ENCODE measurements around the gene MYO1C. TPM values are rescaled to one million over a fixed set of nuclear protein-coding genes. Genes with fewer than 3 reads are reported as not detected.
"Not testable (repeated sequence)": the region's sequence is repeated elsewhere in the genome, so short reads cannot be mapped to it uniquely, and the experiment has no call there.

MYO1C gene
- total RNA-seq, 1 donor from 2014 or later: 171 TPM

DNA sequence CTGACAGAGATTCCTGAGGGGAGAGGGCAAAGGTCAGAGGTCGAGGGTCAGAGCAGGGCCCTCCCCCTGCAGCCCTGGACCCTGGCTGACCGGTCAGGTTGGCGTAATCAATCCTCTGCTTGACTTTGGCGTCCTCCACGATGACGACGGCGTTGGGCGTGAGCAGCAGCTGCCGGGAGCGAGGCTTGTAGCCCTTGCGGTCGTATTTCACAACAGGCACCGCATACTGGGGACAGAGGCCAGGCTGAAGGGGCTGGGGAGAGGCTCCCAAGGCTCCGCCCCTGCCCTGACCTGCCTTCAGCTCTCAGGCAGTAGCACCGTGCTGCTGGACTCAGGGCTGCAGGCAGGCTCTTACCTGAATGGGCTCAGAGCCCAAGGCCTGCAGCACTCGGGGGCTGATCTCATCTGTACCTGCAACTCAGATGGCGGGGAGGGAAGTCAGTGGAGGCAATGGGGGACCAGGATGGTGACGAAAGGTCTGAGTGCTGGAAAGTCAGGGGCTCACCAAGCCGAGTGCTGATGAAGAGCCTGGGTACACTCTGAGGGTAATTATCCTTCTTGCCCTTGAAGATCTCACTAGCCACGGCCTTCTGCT is 24.5 kb downstream of the MYO1C start:
- no peak for DNase-seq (ENCODE audit: low read depth in 2 of 2)

DNA sequence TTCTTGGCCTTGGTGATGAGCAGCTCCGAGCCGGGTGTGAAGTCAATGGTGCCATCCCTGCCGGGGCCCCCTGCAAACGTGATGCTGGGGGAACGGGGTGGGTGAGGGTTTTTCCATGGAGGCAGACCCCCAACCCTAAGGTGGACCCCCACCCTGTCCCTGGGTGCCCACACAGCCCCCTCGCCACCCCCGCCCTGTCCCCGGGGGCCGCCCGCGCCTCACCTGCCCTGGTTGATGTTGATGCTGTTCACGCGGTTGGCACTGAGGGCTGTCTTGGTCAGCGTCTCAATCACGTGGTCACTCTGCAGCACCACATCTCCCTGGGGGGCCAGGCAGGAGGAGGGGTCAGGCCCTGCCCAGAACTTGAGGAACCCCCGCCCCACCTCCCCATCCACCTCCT is 25.2 kb downstream of the MYO1C start:
- no peak for DNase-seq (ENCODE audit: low read depth in 2 of 2)

DNA sequence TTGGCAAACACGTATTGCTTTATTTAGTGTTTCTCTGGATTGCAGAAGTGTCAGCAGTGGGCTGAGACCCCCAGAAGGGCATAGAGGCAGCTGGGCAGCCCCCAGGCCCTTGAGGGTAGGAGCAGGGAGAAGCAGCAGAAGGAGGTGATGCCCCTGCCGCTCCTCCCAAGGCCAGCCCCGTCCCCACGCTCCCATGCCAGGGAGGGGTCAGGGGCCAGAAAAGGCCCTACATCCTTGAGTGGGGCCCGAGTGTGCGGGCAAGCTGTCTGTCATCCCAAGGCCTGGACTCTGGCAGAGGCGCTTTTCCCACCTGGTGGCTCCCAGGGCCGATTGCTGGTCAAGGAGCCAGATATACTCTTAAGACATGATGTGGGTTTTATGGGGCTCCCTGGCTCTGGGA is 28.3 kb downstream of the MYO1C start:
- no peak for DNase-seq (ENCODE audit: low read depth in 2 of 2)

DNA sequence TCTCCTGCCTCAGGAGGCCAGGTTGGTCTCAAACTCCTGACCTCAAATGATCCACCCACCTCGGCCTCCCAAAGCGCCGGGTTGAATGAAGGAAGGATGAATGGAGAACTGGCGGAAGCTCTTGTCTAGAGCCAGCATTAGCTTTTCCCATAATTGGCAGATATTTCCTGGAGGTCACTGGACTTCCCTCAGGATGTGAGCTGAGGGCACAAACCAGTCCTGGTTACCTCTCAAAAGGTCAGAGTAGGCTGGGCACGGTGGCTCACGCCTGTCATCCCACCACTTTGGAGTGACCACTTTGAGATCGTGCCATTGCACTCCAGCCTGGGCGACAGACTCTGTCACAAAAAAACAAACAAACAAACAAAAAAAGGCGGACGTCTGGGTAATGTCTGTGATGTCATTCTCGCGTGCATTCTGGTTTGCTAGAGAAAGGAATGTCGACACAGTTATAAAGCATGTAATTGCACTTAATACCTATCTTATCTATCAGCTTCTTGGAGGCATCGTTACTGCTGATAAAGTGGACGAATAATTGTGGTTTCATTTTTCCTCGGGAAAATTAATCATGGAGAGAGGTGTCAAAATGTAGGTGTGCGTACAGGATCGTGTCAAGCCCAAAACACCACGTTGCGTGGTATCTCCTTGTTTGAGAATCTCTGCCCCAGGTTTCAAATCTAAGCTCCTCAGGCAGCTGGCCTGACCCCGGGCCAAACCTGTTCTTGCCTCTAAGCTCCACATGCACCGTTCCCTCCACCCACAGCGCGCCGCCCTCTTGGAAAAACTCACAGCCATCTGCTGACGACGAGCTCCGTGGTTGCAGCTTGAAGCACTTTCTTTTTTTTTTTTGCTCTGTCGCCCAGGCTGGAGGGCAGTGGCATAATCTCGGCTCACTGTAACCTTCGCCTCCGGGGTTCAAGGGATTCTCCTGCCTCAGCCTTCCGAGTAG is 30.0 kb downstream of the MYO1C start:
- DNase-seq (ENCODE audit: low read depth in 2 of 2): peak in 1 of 2 donors; percentile 65

DNA sequence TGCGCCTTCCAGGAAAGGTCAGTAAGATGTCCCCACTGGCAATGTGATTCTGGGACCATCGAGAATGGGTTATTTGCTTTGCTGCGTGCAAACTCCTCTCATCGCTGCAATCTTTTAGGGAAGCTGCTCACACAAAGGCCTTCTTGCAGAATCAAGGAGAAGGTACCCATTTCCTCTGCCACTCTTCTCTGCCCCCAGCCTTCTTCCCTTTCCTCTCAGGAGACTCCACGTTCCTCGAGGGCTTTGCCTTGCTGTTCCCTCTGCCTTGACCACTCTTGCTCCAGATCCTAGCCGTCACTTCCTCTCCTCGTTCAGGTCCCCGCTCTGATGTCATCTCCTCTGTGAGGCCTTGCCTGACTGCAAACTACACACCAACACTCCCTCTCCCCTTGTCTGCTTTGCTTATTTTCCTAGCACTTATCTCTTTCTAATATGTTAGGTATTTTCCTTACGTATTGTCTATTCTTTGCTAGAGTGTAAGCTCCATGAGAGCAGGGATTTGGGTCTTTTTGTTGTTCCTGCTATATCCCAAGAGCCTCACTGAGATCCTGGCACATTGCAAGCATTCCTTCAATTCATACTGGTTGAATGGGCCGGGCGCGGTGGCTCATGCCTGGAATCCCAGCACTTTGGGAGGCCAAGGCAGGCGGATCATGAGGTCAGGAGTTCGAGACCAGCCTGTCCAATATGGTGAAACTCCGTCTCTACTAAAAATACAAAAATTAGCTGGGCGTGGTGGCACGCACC is 31.1 kb downstream of the MYO1C start:
- DNase-seq (ENCODE audit: low read depth in 2 of 2): no peak

DNA sequence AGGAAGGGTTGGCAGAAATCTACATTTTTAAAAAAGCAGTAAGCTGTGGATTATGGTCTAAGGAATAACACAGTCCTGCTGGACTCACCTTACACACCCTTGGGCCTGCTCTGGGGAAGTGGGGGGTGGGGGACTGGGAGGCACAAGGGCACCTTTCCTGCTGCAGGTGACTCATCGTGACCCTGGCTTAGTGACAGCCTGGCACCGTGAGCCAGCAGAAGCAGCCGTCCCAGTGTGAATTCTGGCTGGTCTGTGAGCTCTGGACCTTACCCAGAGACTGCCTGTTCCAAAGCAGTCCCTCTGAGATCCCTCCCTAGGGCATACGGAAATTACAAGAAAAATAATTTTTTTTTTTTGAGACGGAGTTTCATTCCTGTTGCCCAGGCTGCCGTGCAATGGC is 32.3 kb downstream of the MYO1C start:
- DNase-seq (ENCODE audit: low read depth in 2 of 2): peak in 1 of 2 donors; percentile 59

DNA sequence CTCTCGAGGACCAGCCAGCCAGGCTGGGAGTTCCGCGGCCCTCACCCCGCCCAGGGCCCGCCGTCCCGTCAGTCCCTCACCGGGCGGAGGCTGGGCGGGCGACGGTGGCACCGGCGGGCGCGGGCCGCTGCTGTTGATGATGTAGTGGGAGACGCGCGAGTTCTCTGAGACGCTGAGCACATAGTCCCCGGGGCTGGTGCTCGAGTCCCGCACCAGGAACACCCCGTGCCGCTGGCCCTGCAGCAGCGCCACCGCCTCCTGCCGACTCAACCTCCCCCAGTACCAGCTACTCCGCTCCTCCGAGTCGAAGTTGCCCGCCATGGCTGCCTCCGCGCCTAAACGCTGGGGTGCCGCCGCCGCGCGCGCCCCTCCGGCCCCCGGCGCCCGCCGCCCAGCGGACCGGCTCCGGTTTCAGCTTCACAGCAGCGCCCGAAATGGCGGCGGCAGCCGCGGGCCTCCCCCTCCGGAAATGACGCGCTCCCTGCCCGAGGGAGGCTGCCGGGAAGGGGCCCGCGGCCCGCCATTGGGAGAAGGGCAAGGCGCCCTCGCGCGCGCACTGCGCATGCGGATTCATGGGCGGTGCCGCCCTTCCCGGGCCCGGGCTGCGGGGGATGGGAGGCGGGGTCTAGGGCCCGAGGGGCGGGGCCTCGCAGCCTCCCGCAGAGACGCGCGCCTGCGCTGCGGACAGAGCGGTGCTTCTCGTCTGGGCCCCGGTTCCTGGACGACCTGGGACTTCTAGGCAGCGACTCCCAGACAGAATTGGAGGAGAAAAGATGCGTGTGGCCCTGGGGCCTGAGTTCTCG is 36.5 kb downstream of the MYO1C start, which contains the start of gene CRK:
CRK (minus strand) TSS at position 436 of the 803 bp plus-strand sequence; CDS start at position 321, 115 bp downstream.
- DNase-seq (ENCODE audit: low read depth in 2 of 2): peak; percentile 88 to 96

DNA sequence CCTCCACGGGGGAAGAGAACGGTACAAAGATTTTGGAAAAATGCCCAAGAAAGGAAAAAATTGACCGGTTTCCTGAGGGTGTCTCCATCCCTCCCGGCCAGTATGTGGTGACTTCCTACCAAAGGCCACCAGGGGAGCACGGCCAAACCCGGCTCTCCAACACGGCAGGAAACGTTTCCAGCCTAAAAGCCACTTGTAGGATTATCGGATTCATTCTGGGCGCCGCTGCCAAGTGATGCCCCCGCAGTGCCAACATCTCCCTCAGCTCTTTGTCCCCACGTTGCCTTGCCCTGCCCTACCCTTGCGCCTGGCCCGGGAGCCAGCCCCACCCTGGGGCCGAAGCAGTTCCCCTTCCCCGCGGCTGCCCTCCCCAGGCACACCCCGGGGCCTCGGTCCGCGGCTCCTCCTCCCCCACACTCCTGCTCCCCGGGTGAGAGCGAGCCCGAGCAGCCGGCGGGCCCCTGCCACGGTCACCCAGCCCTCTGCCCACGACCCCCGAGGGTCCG is 37.1 kb downstream of the MYO1C start:
- peak in 1 of 2 donors; percentile 72 for DNase-seq (ENCODE audit: low read depth in 2 of 2)

DNA sequence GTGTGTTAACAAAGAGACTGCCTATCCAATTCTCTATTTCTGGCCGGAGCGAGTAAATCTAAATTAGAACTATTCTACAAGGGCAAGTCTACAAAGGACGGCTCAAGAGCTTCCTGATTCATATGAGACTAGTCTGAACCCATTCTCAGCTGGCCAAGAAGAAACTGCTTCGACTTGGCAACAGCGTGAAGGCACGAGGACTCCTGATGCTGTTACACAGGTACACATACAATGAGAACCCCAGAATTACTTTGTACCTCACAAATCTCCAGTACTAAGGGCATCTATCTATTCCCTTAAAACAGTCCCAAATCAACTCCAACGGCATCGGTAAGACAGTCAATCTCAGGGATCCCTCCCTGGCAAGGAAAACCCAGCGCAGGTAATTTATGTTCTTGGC is 37.9 kb downstream of the MYO1C start:
- no peak for DNase-seq (ENCODE audit: low read depth in 2 of 2)

DNA sequence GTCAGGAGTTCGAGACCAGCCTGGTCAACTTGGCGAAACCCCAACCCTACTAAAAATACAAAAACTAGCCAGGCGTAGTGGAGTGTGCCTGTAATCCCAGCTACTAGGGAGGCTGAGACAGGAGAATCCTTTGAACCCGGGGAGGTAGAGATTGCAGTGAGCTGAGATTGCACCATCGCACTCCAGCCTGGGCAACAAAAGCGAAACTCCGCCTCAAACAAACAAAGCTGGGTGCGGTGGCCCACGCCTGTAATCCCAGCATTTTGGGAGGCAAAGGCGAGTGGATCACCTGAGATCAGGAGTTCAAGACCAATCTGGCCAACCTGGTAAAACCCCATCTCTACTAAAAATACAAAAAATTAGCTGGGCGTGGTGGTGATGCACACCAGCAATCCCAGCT is 38.8 kb downstream of the MYO1C start:
- DNase-seq (ENCODE audit: low read depth in 2 of 2): not testable (repeated sequence)

DNA sequence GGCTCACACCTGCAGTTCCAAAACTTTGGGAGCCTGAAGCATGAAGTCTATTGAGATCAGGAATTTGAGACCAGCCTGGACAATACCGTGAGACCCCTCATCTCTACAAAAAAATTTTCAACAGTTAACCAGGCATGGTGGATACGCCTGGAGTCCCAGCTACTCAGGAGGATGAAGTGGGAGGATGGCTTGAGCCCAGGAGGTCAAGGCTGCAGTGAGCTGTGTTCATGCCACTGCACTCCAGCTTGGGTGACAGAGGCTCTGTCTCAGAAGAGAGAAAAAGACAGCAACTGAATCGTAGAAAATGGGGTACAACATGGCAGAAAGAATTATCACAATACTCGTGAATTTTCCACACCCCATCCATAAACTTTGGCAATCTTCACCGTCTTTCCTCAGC is 39.6 kb downstream of the MYO1C start:
- no peak for DNase-seq (ENCODE audit: low read depth in 2 of 2)

DNA sequence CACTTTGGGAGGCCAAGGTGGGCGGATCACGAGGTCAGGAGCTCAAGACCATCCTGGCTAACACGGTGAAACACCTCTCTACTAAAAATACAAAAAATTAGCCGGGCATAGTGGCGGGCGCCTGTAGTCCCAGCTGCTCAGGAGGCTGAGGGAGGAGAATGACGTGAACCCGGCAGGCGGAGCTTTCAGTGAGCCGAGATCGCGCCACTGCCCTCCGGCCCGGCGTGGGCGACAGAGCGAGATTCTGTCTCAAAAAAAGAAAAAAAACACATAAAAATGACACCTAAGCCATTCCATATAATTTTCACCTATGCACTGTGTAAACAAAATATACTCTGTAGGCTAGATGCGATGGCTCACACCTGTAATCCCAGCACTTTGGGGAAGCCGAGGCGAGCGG is 42.2 kb downstream of the MYO1C start:
- DNase-seq (ENCODE audit: low read depth in 2 of 2): not testable (repeated sequence)

DNA sequence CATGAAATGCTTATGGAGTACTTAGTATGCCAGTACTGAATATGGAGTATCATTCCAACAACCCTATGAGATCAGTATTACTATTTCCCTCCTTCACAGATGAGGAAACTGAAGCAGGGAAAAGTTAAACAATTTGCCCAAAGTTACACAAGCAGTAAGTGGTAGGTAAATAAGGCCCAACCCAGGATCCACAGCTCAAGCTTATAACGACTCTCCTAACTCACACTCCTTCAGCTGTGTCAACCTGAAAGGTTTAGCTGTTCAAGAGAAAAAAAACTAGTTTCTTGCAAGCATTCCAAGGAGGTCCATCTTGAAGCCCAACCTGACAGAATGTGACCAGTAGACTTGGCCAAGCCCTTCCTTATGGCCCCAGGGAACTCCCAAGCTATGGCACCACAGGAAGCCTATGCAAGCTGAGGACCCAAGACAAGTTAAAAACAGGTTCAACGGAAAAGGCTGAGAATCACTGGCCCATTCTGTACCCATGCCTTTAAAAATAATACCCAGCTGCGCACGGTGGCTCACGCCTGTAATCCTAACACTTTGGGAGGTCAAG is 43.0 kb downstream of the MYO1C start:
- no peak for DNase-seq (ENCODE audit: low read depth in 2 of 2)

DNA sequence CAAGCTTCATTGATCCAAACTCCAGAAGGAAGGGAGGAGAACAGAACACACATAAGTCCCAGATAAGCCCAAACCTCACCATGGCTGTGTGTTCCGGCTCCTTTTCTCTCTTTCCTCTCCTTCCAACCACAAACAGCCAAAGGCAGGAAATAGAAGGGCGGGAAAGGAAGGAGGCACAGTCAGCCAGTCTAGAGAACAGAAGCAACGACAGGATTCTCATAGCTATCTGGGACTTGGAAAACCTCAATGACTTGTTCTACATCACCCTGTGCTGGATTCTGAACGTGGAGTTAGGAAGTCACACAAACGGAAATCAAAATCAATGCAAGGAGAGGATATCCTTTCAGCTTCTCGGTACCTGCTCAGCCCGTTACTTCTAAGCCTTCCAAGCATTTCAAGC is 45.4 kb downstream of the MYO1C start:
- peak in 1 of 2 donors; percentile 80 for DNase-seq (ENCODE audit: low read depth in 2 of 2)

DNA sequence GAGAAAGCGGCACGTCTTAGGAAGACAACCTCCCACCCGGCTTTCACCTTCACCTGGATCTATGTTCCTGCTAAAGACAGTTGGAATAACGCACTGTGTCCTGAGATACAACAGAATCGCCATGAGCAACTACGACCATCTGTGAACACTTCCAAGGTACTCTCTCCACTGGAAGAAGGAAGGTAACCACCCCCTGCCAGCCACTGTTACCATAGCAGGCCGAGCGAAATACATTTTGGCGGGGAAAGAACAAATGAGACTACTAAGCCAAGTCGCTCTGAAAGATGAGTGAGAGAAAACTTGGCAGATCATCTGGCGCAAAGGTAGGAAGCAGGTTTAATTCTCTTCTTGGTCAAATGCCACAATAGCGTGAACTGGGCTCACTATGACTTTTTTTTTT is 46.3 kb downstream of the MYO1C start:
- no peak for DNase-seq (ENCODE audit: low read depth in 2 of 2)

DNA sequence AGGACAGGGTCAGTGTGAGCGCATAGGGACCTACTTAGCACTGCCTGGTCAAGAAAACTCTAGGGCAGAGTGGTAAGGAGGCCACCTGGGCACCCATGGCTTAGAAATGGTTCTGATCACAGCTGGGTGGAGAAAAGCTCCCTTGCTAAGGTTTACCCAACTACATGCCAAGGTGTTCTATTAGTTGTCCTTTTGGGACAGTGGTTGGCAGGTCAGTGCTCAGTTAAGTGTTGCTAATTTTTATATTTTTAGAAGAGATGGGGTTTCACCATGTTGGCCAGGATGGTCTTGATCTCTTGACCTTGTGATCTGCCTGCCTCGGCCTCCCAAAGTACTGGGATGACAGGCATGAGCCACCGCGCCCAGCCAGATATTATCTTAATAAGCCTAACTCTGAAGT is 46.8 kb downstream of the MYO1C start:
- not testable (repeated sequence) for DNase-seq (ENCODE audit: low read depth in 2 of 2)

DNA sequence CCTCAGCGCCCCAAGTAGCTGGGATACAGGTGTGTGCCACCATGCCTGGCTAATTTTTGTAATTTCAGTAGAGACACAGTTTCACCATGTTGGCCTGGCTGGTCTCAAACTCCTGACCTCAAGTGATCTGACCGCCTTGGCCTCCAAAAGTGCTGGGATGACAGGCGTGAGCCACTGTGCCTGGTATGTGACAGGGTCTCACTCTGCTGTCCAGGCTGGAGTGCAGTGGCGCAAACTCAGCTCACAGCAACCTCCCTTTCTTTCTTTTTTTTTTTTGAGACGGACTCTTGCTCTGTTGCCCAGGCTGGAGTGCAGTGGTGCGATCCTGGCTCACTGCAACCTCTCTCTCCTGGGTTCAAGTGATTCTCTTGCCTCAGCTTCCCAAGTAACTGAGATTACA is 49.8 kb downstream of the MYO1C start:
- not testable (repeated sequence) for DNase-seq (ENCODE audit: low read depth in 2 of 2)

DNA sequence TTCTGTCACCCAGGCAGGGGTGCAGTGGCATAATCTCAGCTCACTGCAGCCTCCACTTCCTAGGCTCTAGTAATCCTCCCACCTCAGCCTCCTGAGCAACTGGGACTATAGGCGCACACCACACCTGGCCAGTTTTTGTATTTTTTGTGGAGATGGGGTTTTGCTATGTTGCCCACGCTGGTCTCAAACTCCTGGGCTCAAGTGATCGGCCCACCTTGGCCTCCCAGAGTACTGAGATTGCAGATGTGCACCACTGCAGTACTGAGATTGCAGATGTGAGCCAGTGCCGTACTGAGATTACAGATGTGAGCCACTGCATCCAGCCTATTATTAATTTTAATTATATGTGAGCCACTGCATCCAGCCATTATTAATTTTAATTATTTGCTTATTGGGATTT is 50.3 kb downstream of the MYO1C start:
- DNase-seq (ENCODE audit: low read depth in 2 of 2): no peak

DNA sequence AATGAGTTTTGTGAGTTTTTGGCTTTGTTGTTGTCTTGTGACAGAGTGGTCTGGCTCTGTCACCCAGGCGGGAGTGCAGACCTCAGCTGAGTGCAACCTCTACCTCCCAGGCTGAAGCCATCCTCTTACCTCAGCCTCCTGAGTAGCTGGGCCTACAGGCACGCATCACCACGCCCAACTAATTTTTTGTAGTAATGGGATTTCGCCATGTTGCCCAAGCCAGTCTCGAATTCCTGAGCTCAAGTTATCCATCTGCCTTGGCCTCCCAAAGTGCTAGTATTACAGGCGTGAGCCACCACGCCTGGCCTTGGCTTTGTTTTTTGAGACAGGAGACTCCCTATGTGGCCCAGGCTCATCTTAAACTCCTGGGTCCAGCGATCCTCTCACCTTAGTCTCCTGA is 51.6 kb downstream of the MYO1C start:
- no peak for DNase-seq (ENCODE audit: low read depth in 2 of 2)

DNA sequence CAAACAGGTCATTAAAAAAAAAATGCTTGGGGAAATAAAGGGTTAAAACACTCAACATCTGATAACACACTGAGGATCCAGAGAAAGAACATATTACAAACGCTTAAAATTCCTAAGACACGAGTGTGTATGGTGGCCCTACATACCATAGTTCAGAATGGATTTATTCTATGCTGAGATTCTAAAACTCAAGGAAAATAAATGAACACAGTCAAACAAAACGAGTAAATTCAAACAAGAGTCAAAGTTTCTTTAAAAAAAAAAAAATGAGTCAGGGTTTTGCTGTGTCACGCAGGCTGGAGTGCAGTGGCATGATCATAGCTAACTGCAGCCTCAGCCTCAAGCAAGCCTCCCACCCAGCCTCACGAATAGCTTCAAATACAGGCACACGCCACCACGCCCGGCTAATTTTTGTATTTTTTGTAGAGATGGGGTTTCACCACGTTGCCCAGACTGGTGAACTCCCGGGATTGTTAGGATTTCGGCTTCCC is 53.8 kb downstream of the MYO1C start:
- DNase-seq (ENCODE audit: low read depth in 2 of 2): no peak

DNA sequence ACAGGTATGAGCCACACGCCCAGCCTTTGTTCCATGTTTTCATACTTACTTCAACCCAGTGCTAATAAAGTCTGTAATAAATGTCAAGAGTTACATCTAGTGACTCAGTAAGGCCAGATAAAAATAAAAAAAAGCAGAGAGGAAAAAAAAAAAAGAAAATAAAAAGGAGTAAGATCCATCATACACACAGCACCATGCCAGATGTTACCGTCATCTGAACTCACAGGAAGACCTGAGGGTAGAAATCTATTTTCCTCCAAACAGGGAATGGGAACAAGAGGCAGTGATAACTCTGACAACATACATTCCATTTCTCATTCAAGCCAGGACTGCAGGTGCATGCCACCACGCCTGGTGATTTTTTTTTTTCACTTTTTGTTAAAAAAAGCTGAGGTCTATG is 57.2 kb downstream of the MYO1C start:
- no peak for DNase-seq (ENCODE audit: low read depth in 2 of 2)
